HCT116 (cell line): ENCODE results near the gene ANXA2. TPM values are rescaled to one million over a fixed set of nuclear protein-coding genes. Genes with fewer than 3 reads are reported as not detected.

ENCODE experiments used
- ATAC-seq: fragments of 200-7000 bp; cut with Tn5 transposase; 2 replicates; pipeline ENCODE4 v1.9.1; 2020; ENCODE audit warnings: mild to moderate bottlenecking, moderate library complexity
- BruUV-seq: library from RNA; stranded (reverse); fragments of 400-500 nt; replicated peaks from 2 replicates; lab custom pipeline; 2021; lab: Mats Ljungman, UMichigan
- CTCF ChIA-PET: fragments of 300-600 bp; sonication (Branson Sonifier 250); formaldehyde crosslinking; loops from one replicate; lab custom pipeline; 2021; ENCODE audit warnings: antibody characterized with exemption; lab: Charles Lee
- POLR2A ChIA-PET: fragments of 300-600, 350-600 bp; sonication (Branson Sonifier 250); formaldehyde crosslinking; loops from one replicate; lab custom pipeline; 2021; ENCODE audit warnings: antibody characterized with exemption; lab: Charles Lee
- RAD21 ChIA-PET, 2 experiments: fragments of 300-600 bp; sonication (Branson Sonifier 250); formaldehyde crosslinking; loops; one replicate each; lab custom pipeline; 2023; ENCODE audit warnings: low total read pairs in 2 of 2; ENCODE audit not compliant: uncharacterized antibody in 2 of 2, unreplicated experiment in 2 of 2, low non-redundant PET in 1 of 2; lab: Charles Lee
- DNase-seq: peaks from one replicate; pipeline ENCODE4 v3.0.0-alpha.2; 2010; ENCODE audit warnings: low read depth, low spot score
- H2AFZ ChIP-seq: fragments of 200-600 bp; shearing (Covaris generic), sonication (generic); 2 replicates; pipeline ENCODE4 v1.6.1; 2017; ENCODE audit warnings: low read depth, mixed run types, mixed read lengths, antibody characterized with exemption, low read length; ENCODE audit not compliant: poor library complexity, severe bottlenecking
- H3K27ac ChIP-seq: 2 replicates; pipeline ENCODE4 v1.5.1; 2012; ENCODE audit warnings: low read depth, low read length
- H3K27me3 ChIP-seq: fragments of 200-600 bp; sonication (generic); 2 replicates; pipeline ENCODE4 v1.6.1; 2016; ENCODE audit warnings: mixed run types, low read length, mixed read lengths; ENCODE audit not compliant: insufficient read depth
- H3K36me3 ChIP-seq, 2 experiments: fragments of 200-500 bp in 1 of 2; fragments of 200-600 bp in 1 of 2; sonication (Bioruptor generic) in 1 of 2; sonication (generic) in 1 of 2; 2 replicates each; pipeline versions ENCODE4 v1.5.1 to v1.6.1; 2014 to 2016; ENCODE audit warnings: low read length in 2 of 2, inconsistent platforms in 1 of 2, mixed read lengths in 1 of 2, mixed run types in 1 of 2; ENCODE audit not compliant: insufficient read depth in 2 of 2, control insufficient read depth in 1 of 2
- H3K4me1 ChIP-seq, 2 experiments: fragments of 200-600 bp in 1 of 2; sonication (generic) in 1 of 2; 2 replicates each; pipeline versions ENCODE4 v1.5.1 to v1.6.1; 2012 to 2017; ENCODE audit warnings: low read length in 2 of 2, inconsistent platforms in 1 of 2, mild to moderate bottlenecking in 1 of 2, mixed read lengths in 1 of 2, mixed run types in 1 of 2, moderate library complexity in 1 of 2; ENCODE audit not compliant: insufficient read depth in 2 of 2, control insufficient read depth in 1 of 2
- H3K4me2 ChIP-seq: fragments of 200-600 bp; sonication (generic); 2 replicates; pipeline ENCODE4 v1.6.1; 2017; ENCODE audit warnings: mixed run types, low read length, mixed read lengths
- H3K4me3 ChIP-seq, 2 experiments: fragments of 200-600 bp in 1 of 2; sonication (generic) in 1 of 2; replicated peaks in 1 of 2; 2 replicates each; pipeline ENCODE4 v1.5.1; 2011 to 2016; ENCODE audit warnings: low read length in 2 of 2, control low read depth in 1 of 2, low read depth in 1 of 2, mild to moderate bottlenecking in 1 of 2, mixed read lengths in 1 of 2, mixed run types in 1 of 2
- H3K79me2 ChIP-seq: fragments of 200-600 bp; sonication (generic); 2 replicates; pipeline ENCODE4 v1.6.1; 2017; ENCODE audit warnings: mild to moderate bottlenecking, mixed run types, low read length, moderate library complexity, mixed read lengths; ENCODE audit not compliant: insufficient read depth
- H3K9ac ChIP-seq: fragments of 200-600 bp; sonication (generic); 2 replicates; pipeline ENCODE4 v1.6.1; 2016; ENCODE audit warnings: low read length, mixed read lengths
- H3K9me2 ChIP-seq: fragments of 200-600 bp; sonication (generic), shearing (Covaris generic); 2 replicates; pipeline ENCODE4 v1.6.1; 2017; ENCODE audit warnings: mixed run types, mild to moderate bottlenecking, moderate library complexity; ENCODE audit not compliant: insufficient read depth
- H3K9me3 ChIP-seq, 2 experiments: fragments of 200-500 bp in 1 of 2; fragments of 200-600 bp in 1 of 2; sonication (Bioruptor generic) in 1 of 2; sonication (generic) in 1 of 2; 2 replicates each; pipeline ENCODE4 v1.6.1; 2014 to 2017; ENCODE audit warnings: low read length in 2 of 2, mixed read lengths in 2 of 2, inconsistent platforms in 1 of 2, low read depth in 1 of 2, mild to moderate bottlenecking in 1 of 2, mixed run types in 1 of 2, moderate library complexity in 1 of 2; ENCODE audit not compliant: control insufficient read depth in 1 of 2, insufficient read depth in 1 of 2
- H4K20me1 ChIP-seq: fragments of 200-600 bp; sonication (generic), shearing (Covaris generic); 2 replicates; pipeline ENCODE4 v1.6.1; 2017; ENCODE audit warnings: mixed run types, mild to moderate bottlenecking, moderate library complexity; ENCODE audit not compliant: insufficient read depth
- ATF3 ChIP-seq: IDR thresholded peaks from 2 replicates; pipeline ENCODE4 v1.6.1; 2012
- EZH2 ChIP-seq: fragments of 200-600 bp; sonication (generic); IDR thresholded peaks from 2 replicates; pipeline ENCODE4 v1.6.1; 2017; ENCODE audit warnings: antibody characterized with exemption, mixed run types
- POLR2A ChIP-seq: IDR thresholded peaks from 2 replicates; pipeline ENCODE4 v1.7.0; 2011; ENCODE audit warnings: borderline replicate concordance; ENCODE audit not compliant: insufficient read depth, insufficient read length; ENCODE audit errors: extremely low read depth
- RAD21 ChIP-seq: IDR thresholded peaks from 2 replicates; pipeline ENCODE4 v1.6.1; 2012; ENCODE audit warnings: low read depth, mild to moderate bottlenecking
- SP1 ChIP-seq: IDR thresholded peaks from 2 replicates; pipeline ENCODE4 v1.6.1; 2012; ENCODE audit warnings: low read depth
- ZNF274 ChIP-seq: fragments of 200-500 bp; sonication (Bioruptor generic); IDR thresholded peaks from 2 replicates; pipeline ENCODE4 v1.6.1; 2014; ENCODE audit warnings: mild to moderate bottlenecking, low read depth, low read length, inconsistent platforms
- intact Hi-C: fragments of 100-400 bp; cut with micrococcal nuclease; formaldehyde crosslinking; loops from 2 replicates; pipeline ENCODE4 v1.10.0; 2022
- total RNA-seq: library from RNA; stranded (reverse); gene quantifications from one replicate; pipeline ENCODE4 v1.2.1, GENCODE V29; 2021; ENCODE audit not compliant: unreplicated experiment

The ANXA2 gene
- total RNA-seq, 1 experiment from 2014 or later: 1,298 TPM

- Histone ChIP-seq H3K27me3 (no peaks in the 10 kb centered on the region), H3K9me2 (no peaks in the 10 kb centered on the region), H3K4me2 (no peak overlapping the region), H4K20me1 (0 out of 2 replicates have a peak, but pooled peaks cover 3% of the 10 kb centered on the region)
- TF ChIP-seq RAD21 (peak; percentile 16; the same call in 1 of the 2 replicates), POLR2A (no peak)
- TF ChIP-seq, all 23 proteins: peak for 1
- no TSS peak for BruUV-seq
- Histone ChIP-seq H3K4me1 (no peaks in the 10 kb centered on the region), H3K4me3 (no peak overlapping the region), H3K9me3 (no peaks in the 10 kb centered on the region), H3K79me2 (no peaks in the 10 kb centered on the region), H3K36me3 (peaks cover 0 to 2% of the 10 kb centered on the region in 2 experiments; a peak in 1 of 4 replicates), H3K27ac (no peak overlapping the region), H3K9ac (no peak overlapping the region), H2AFZ (no peak overlapping the region)
- ChIA-PET RAD21 (no interaction called here), CTCF (no interaction called here), POLR2A (no interaction called here)
- 0 out of 2 replicates have a peak, but pooled peaks have one; percentile 14 for ATAC-seq
- intact Hi-C loops: no loop called here
- no peak for DNase-seq
Observed at GRCh38 chr15:60340207-60340921, 57.4 kb downstream of the ANXA2 start.

- BruUV-seq: no TSS peak
Observed at GRCh38 chr15:60339236-60339635, 58.5 kb downstream of the ANXA2 start.

More at GRCh38 chr15:60339236-60339635, 58.5 kb downstream of the ANXA2 start:
- Histone ChIP-seq H3K4me1 (no peaks in the 10 kb centered on the region), H3K36me3 (no peaks in the 10 kb centered on the region)
- RAD21 ChIA-PET: no interaction called here
- TF ChIP-seq EZH2 (no peak), ATF3 (no peak), SP1 (no peak), ZNF274 (no peak)
- TF ChIP-seq, all 23 proteins: peak for 0
- Histone ChIP-seq H2AFZ (no peak overlapping the region), H3K27ac (no peak overlapping the region), H3K9me2 (no peaks in the 10 kb centered on the region), H4K20me1 (no peaks in the 10 kb centered on the region), H3K9me3 (no peaks in the 10 kb centered on the region), H3K79me2 (no peaks in the 10 kb centered on the region), H3K4me3 (no peak overlapping the region), H3K4me2 (no peak overlapping the region), H3K27me3 (no peaks in the 10 kb centered on the region), H3K9ac (no peak overlapping the region)
- intact Hi-C loops: no loop called here
- DNase-seq: no peak
- no peak for ATAC-seq
- ChIA-PET POLR2A (no interaction called here), CTCF (no interaction called here)
